Neural crest cell (in vitro differentiated cells): ENCODE data around the gene SLC9A9. TPM values are rescaled to one million over a fixed set of nuclear protein-coding genes. Genes with fewer than 3 reads are reported as not detected.

Source experiments
- DNase-seq: peaks from one replicate; pipeline ENCODE4 v3.0.0; 2021; ENCODE audit warnings: low read depth, mixed read lengths, low spot score
- H3K27ac Mint-ChIP-seq: one replicate; pipeline ENCODE4 v1.8.0; 2021; ENCODE audit warnings: mild to moderate bottlenecking, mixed read lengths; ENCODE audit not compliant: unreplicated experiment
- H3K27me3 Mint-ChIP-seq: 2 replicates; pipeline ENCODE4 v1.8.0; 2021; ENCODE audit warnings: low read depth, mild to moderate bottlenecking, mixed read lengths
- H3K36me3 Mint-ChIP-seq: 2 replicates; pipeline ENCODE4 v1.8.0; 2021; ENCODE audit warnings: low read depth, mild to moderate bottlenecking, mixed read lengths
- H3K4me1 Mint-ChIP-seq: 2 replicates; pipeline ENCODE4 v1.8.0; 2021; ENCODE audit warnings: mixed read lengths
- H3K4me3 Mint-ChIP-seq: one replicate; pipeline ENCODE4 v1.8.0; 2021; ENCODE audit warnings: mild to moderate bottlenecking, mixed read lengths
- H3K9me3 Mint-ChIP-seq: 2 replicates; pipeline ENCODE4 v1.8.0; 2021; ENCODE audit warnings: mixed read lengths
- CTCF ChIP-seq: fragments of 200-600 bp; sonication (generic); conservative IDR thresholded peaks from 2 replicates; pipeline ENCODE4 v1.5.0; 2021; ENCODE audit warnings: antibody characterized with exemption, mild to moderate bottlenecking
- total RNA-seq: library from RNA; stranded (reverse); gene quantifications from 2 replicates; pipeline ENCODE4 v1.2.1, GENCODE V29; 2021

The SLC9A9 gene
- total RNA-seq, 1 donor from 2014 or later = 0.56 TPM

GRCh38 chr3:143358793-143359491, 489.3 kb downstream of the SLC9A9 start:
- no peaks in the 10 kb centered on the region for H3K4me1 Mint-ChIP-seq
- H3K27me3 Mint-ChIP-seq = no peaks in the 10 kb centered on the region
- H3K4me3 Mint-ChIP-seq = no peak overlapping the region
- TF ChIP-seq CTCF = no peak
- DNase-seq = no peak
- peaks cover 7% of the 10 kb centered on the region for H3K9me3 Mint-ChIP-seq
- H3K27ac Mint-ChIP-seq = no peak overlapping the region
- H3K36me3 Mint-ChIP-seq = no peaks in the 10 kb centered on the region

- no peaks in the 10 kb centered on the region for H3K36me3 Mint-ChIP-seq
- no peaks in the 10 kb centered on the region for H3K27me3 Mint-ChIP-seq
- H3K27ac Mint-ChIP-seq = no peak overlapping the region
- no peak for DNase-seq
- no peak overlapping the region for H3K4me3 Mint-ChIP-seq
- H3K4me1 Mint-ChIP-seq = no peaks in the 10 kb centered on the region
- no peak for TF ChIP-seq CTCF
- peaks cover 7% of the 10 kb centered on the region for H3K9me3 Mint-ChIP-seq
Observed at GRCh38 chr3:143358155-143358792, 490.0 kb downstream of the SLC9A9 start.

DNA sequence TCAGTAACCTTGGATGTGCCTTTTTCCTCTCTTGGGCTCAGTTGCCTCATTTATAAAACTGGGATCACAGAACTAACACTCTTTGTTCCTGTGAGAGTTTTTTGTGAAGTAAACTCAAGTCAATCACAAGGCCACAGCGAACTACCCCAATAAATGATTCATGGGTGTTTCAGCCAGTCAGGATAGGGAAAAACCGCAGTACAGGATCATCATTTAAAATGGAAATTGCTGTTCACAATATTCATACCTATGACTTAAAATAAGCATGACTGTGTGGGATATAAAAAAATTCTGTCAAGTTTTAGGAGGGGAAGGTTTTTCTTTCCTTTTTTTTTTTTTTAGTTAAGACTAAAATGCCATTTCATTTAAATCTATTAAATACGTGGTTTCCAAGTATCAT, 490.6 kb downstream of the SLC9A9 start:
- Mint-ChIP-seq H3K36me3 (no peaks in the 10 kb centered on the region), H3K27ac (no peak overlapping the region), H3K4me1 (no peaks in the 10 kb centered on the region), H3K27me3 (no peaks in the 10 kb centered on the region), H3K4me3 (no peak overlapping the region), H3K9me3 (peaks cover 7% of the 10 kb centered on the region)
- TF ChIP-seq CTCF = no peak
- DNase-seq = no peak

DNA sequence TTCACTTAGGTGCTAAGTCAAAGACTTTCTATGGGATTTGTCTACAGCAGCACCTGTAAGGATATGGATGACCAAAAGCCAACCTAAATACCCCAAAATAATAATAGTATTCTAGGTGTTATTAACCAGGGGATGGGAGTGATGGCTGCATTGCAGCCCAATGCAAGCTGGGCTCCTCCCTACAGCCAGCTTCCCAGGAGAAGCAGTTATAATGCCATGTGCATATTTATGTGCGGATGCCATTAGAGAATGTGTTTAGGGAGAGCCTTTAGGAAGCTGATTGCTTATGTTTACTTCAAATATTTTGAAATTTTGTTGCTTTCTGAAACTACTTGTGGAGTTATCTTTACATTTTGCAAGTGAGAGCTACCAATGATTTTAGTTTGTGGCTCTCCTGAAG, 491.4 kb downstream of the SLC9A9 start:
- Mint-ChIP-seq H3K4me3 (no peak overlapping the region), H3K4me1 (no peaks in the 10 kb centered on the region), H3K27me3 (no peaks in the 10 kb centered on the region)

GRCh38 chr3:143354342-143354741, 493.9 kb downstream of the SLC9A9 start:
- TF ChIP-seq CTCF = no peak
- no peak overlapping the region for H3K27ac Mint-ChIP-seq
- no peaks in the 10 kb centered on the region for H3K27me3 Mint-ChIP-seq
- H3K4me1 Mint-ChIP-seq = no peaks in the 10 kb centered on the region
- H3K4me3 Mint-ChIP-seq = no peak overlapping the region
- peaks cover 4% of the 10 kb centered on the region for H3K9me3 Mint-ChIP-seq
- DNase-seq = no peak
- H3K36me3 Mint-ChIP-seq = no peaks in the 10 kb centered on the region

More for the DNA sequence above, 491.4 kb downstream of the SLC9A9 start:
- no peak for DNase-seq
- peaks cover 7% of the 10 kb centered on the region for H3K9me3 Mint-ChIP-seq
- no peaks in the 10 kb centered on the region for H3K36me3 Mint-ChIP-seq
- H3K27ac Mint-ChIP-seq = no peak overlapping the region
- TF ChIP-seq CTCF = no peak
